ENCODE results near the gene ZNF23. TPM values are rescaled to one million over a fixed set of nuclear protein-coding genes. Genes with fewer than 3 reads are reported as not detected.

The ZNF23 gene
- total RNA-seq, 2 donors from 2014 or later, result 4.4 to 5.3 TPM

DNA sequence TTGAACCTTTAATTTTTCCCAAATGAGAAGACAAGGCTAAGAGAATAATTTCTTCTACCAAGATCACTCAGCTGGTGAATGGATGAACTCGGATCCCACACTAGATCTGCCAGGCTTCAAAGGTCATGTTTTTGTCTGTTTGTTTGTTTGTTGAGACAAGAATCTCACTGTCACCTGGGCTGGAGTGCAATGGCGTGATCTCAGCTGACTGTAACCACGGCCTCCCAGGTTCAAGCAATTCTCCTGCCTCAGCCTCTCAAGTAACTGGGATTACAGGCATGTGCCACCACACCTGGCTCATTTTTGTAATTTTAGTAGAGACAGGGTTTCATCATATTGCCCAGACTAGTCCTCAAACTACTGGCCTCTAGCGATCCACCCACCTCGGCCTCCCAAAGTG is 20.5 kb upstream of the ZNF23 start:
- TF ChIP-seq, protein P1, sequence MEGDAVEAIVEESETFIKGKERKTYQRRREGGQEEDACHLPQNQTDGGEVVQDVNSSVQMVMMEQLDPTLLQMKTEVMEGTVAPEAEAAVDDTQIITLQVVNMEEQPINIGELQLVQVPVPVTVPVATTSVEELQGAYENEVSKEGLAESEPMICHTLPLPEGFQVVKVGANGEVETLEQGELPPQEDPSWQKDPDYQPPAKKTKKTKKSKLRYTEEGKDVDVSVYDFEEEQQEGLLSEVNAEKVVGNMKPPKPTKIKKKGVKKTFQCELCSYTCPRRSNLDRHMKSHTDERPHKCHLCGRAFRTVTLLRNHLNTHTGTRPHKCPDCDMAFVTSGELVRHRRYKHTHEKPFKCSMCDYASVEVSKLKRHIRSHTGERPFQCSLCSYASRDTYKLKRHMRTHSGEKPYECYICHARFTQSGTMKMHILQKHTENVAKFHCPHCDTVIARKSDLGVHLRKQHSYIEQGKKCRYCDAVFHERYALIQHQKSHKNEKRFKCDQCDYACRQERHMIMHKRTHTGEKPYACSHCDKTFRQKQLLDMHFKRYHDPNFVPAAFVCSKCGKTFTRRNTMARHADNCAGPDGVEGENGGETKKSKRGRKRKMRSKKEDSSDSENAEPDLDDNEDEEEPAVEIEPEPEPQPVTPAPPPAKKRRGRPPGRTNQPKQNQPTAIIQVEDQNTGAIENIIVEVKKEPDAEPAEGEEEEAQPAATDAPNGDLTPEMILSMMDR (IDR thresholded peaks at IDR 0.05), result no peak
- TF ChIP-seq POLR2A (IDR thresholded peaks at IDR 0.05), result no peak
- Histone ChIP-seq H3K27me3 (no peaks in the 10 kb centered on the region), H3K4me3 (no peak overlapping the region), H3K4me1 (peaks cover 7% of the 10 kb centered on the region), H3K27ac (no peak overlapping the region), H3K9me3 (no peaks in the 10 kb centered on the region), H3K36me3 (replicated peaks in 1 of 2; ENCODE audit: insufficient read depth in 1 of 2, low read depth in 2 of 2) (peaks cover 0 to 2% of the 10 kb centered on the region in 2 donors)
- ATAC-seq, result no peak
- WGBS, 2 donors, result 75 to 84% methylated on average over 4 to 5 of the region's 5 CpGs
- intact Hi-C loops (cut with DNase I), result no loop called here
- no peak for DNase-seq

DNA sequence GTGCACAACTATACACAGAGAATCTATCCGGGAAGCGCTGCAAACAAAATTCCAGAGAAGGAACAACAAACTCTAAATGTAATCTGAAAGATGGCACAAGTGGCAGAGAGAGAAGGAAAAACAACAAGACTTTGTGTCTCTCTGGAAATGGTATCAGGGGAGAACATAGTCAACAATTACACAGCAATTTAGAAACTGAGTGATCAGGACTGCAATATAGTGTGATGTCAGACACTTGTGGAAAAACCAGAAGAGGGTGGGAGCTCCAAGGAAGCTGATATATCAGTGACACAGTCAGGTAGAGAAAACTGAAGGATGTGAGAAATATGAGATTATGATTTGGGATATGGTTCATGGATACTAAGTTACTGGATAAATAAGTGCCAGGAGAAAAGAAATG is 18.9 kb upstream of the ZNF23 start:
- Histone ChIP-seq H3K36me3 (replicated peaks in 1 of 2; ENCODE audit: insufficient read depth in 1 of 2, low read depth in 2 of 2) (peaks cover 0 to 9% of the 10 kb centered on the region in 2 donors), H3K4me1 (peaks cover 7% of the 10 kb centered on the region), H3K27ac (no peak overlapping the region), H3K27me3 (no peaks in the 10 kb centered on the region), H3K4me3 (no peak overlapping the region), H3K9me3 (no peaks in the 10 kb centered on the region)
- no peak for ATAC-seq
- no peak for TF ChIP-seq POLR2A (IDR thresholded peaks at IDR 0.05)
- TF ChIP-seq, protein P1 (IDR thresholded peaks at IDR 0.05), result no peak
- 91 to 94% methylated on average over 2 of the region's 2 CpGs for WGBS, 2 donors
- intact Hi-C loops (cut with DNase I), result loop anchor here (2.0 kb wide), 1 partner anchor 16 kb away; no protein-coding TSS in a partner anchor
- DNase-seq, result no peak

DNA sequence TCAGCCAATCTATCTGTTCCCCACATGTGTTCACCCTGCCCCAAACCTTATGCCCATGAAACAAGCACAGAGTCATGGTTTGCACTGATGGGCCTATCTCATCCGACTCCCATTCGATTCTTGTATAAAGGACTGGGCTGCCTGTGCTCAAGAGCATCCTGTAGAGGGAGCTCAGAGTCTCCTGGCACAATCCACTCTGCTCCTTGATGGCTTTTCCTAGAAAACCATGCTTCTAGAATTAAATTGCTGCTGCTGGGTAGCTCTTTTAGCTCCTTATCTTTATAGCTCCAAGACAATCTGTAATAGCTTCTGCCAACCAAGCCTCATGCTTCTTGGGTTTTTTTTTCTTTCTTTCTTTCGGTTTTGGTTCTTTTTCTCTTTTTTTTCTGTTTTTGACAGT is 17.4 kb upstream of the ZNF23 start:
- Histone ChIP-seq H3K4me3 (no peak overlapping the region), H3K36me3 (replicated peaks in 1 of 2; ENCODE audit: insufficient read depth in 1 of 2, low read depth in 2 of 2) (peaks cover 0 to 11% of the 10 kb centered on the region in 2 donors), H3K27ac (no peak overlapping the region), H3K9me3 (no peaks in the 10 kb centered on the region), H3K27me3 (no peaks in the 10 kb centered on the region), H3K4me1 (peaks cover 7% of the 10 kb centered on the region)
- no peak for TF ChIP-seq POLR2A (IDR thresholded peaks at IDR 0.05)
- TF ChIP-seq, protein P1 (IDR thresholded peaks at IDR 0.05), result peak in 5 of 7 experiments; percentile 14 to 38 (median 24)
- intact Hi-C loops (cut with DNase I), result no loop called here
- no peak for ATAC-seq
- 44 to 52% methylated on average over 3 of the region's 3 CpGs for WGBS, 2 donors
- DNase-seq, result peak in 2 of 4 donors; percentile 10 to 13

DNA sequence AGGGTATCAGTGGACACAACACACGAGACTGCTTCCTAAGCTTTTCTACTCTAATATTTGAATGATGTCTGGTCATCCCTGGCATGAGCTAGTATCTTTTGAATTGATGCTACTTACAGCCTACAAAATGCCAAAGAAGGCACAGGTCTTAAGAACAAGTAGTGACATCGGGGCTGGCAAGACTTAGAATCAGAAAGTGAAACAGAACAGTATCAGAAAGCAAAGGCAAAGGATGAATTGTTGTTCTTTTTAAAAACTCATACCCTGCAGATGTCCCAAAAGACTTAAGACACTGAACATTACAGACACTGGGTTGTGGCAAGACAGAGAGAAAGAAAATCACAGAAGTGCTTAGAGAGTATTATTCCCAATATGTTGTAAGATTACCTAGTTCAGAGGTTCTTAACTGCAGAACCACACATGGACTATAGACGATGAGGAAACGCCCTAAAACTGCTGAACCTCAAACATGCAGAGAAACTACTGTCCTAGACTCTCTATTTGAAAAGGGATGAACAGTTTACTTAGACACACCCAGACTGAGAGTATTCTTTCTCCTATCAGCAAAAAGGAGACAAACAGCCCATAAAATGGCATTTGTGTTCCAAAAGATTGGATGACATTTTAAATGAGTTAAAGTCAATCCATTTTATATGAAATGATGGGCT is 14.5 kb upstream of the ZNF23 start:
- Histone ChIP-seq H3K4me3 (no peak overlapping the region), H3K27ac (no peak overlapping the region), H3K9me3 (no peaks in the 10 kb centered on the region), H3K4me1 (no peaks in the 10 kb centered on the region), H3K27me3 (no peaks in the 10 kb centered on the region), H3K36me3 (replicated peaks in 1 of 2; ENCODE audit: insufficient read depth in 1 of 2, low read depth in 2 of 2) (peaks cover 0 to 11% of the 10 kb centered on the region in 2 donors)
- TF ChIP-seq, protein P1 (IDR thresholded peaks at IDR 0.05), result no peak
- TF ChIP-seq POLR2A (IDR thresholded peaks at IDR 0.05), result no peak
- DNase-seq (no peak), ATAC-seq (no peak)
- WGBS, 2 donors, result 87 to 90% methylated on average over 4 of the region's 4 CpGs
- intact Hi-C loops (cut with DNase I), result no loop called here

DNA sequence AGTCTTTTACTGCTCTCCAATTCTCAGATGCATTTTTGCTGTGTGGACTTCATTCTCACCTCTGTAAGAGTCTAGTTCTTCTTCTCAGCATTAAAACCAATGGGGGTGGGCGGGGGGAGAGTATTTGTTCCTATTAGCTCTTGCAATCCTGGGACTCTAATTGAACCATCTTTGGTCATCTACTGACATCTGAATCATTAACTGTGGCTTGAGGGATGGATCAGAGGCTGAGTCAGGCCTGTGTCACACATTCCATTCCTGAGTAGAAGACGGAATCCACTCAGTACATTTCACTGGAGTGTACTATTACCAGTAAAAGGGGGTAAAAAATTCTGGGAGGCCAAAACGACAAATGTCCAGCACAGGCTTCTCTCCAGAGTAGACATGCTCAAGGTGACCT is 12.8 kb upstream of the ZNF23 start:
- H3K4me3 ChIP-seq, result no peak overlapping the region
- H3K9me3 ChIP-seq, result no peaks in the 10 kb centered on the region
- intact Hi-C loops (cut with DNase I), result no loop called here
- peaks cover 0 to 11% of the 10 kb centered on the region in 2 donors for H3K36me3 ChIP-seq (replicated peaks in 1 of 2; ENCODE audit: insufficient read depth in 1 of 2, low read depth in 2 of 2)
- WGBS, 2 donors, result 86 to 90% methylated on average over 3 of the region's 3 CpGs
- H3K27ac ChIP-seq, result no peak overlapping the region
- H3K4me1 ChIP-seq, result no peaks in the 10 kb centered on the region
- no peak for DNase-seq
- no peak for ATAC-seq
- no peak for TF ChIP-seq POLR2A (IDR thresholded peaks at IDR 0.05)
- TF ChIP-seq, protein P1 (IDR thresholded peaks at IDR 0.05), result no peak
- no peaks in the 10 kb centered on the region for H3K27me3 ChIP-seq

Measured in body of pancreas (tissue), 4 donors.